Measurements from ENCODE around the gene MECP2. TPM values are rescaled to one million over a fixed set of nuclear protein-coding genes. Genes with fewer than 3 reads are reported as not detected.

The MECP2 gene
- total and polyA plus RNA-seq, 10 of the 15 experiments (the other 5 are each of a cell fraction or from before 2014, with no cell fraction given), result 1.3 to 32.7 (median 13.7) TPM

GRCh38 chrX:154030715-154031305 lies 66.7 kb downstream of the MECP2 start:
- POLR2A ChIA-PET, result no interaction called here
- Histone ChIP-seq H3K4me1 (ENCODE audit: control insufficient read depth, insufficient read depth, low read length) (no peaks in the 10 kb centered on the region), H2AFZ (ENCODE audit: control insufficient read depth, low read depth, low read length) (no peak overlapping the region), H3K36me3 (ENCODE audit: control insufficient read depth in 2 of 2, insufficient read depth in 2 of 2, low read length in 1 of 2) (peaks cover 0 to 2% of the 10 kb centered on the region in 2 experiments; a peak in 3 of 4 replicates), H3K27me3 (replicated peaks in 1 of 2; ENCODE audit: control insufficient read depth in 2 of 2, insufficient read depth in 2 of 2, low read length in 1 of 2) (no peaks in the 10 kb centered on the region; a peak in 1 of 4 replicates), H3K9ac (ENCODE audit: control insufficient read depth, insufficient read depth, low read length) (no peak overlapping the region), H3K4me2 (ENCODE audit: control insufficient read depth, insufficient read depth) (no peak overlapping the region), H4K20me1 (ENCODE audit: control insufficient read depth, insufficient read depth) (no peaks in the 10 kb centered on the region; the same call in 1 of the 2 replicates), H3K9me3 (replicated peaks; ENCODE audit: control insufficient read depth, insufficient read depth, low read length) (no peaks in the 10 kb centered on the region), H3K4me3 (no peak overlapping the region), H3K79me2 (ENCODE audit: control insufficient read depth, insufficient read depth, low read length) (no peaks in the 10 kb centered on the region; the same call in 1 of the 2 replicates), H3K27ac (ENCODE audit: control insufficient read depth, insufficient read depth) (no peak overlapping the region)
- in situ Hi-C loops (cut with MboI) (no loop called here), intact Hi-C loops (cut with micrococcal nuclease; ENCODE audit: unreplicated experiment) (no loop called here)
- WGBS (ENCODE audit: insufficient coverage, insufficient replicate concordance, low lambda C conversion rate, missing lambda C conversion rate), result 67% methylated on average over 29 of the region's 29 CpGs
- FAIRE-seq, result no peak
- RAD21 ChIA-PET (ENCODE audit: unreplicated experiment), result no interaction called here
- no TSS peak for BruUV-seq (replicated peaks)
- SMC1A ChIA-PET (ENCODE audit: uncharacterized antibody, unreplicated experiment), result no interaction called here
- no peak for ATAC-seq
- TF ChIP-seq LARP7 (IDR thresholded peaks at IDR 0.05) (no peak), PRDM15 (CRISPR knock-in tag; IDR thresholded peaks at IDR 0.05) (no peak), ZBTB40 (IDR thresholded peaks at IDR 0.05; ENCODE audit: borderline replicate concordance) (no peak), ZNF592 (IDR thresholded peaks at IDR 0.05) (no peak), CREB1 (IDR thresholded peaks at IDR 0.05; ENCODE audit: low read depth) (no peak), MTA2 (IDR thresholded peaks at IDR 0.05; ENCODE audit: low read depth) (no peak)
- no peak for DNase-seq (ENCODE audit: low read depth, low spot score)
- CTCF ChIA-PET, result no interaction called here

All from GM12878 (cell line).